HUES48 (cell line): Measurements from ENCODE around the gene CYB561A3.

ENCODE experiments used
- H3K27ac ChIP-seq: one replicate; pipeline ENCODE4 v1.7.0; 2013; ENCODE audit warnings: low read depth, low read length, inconsistent platforms
- H3K27me3 ChIP-seq: 2 replicates; pipeline ENCODE4 v1.6.1; 2013; ENCODE audit warnings: mild to moderate bottlenecking, low read length; ENCODE audit not compliant: control insufficient read depth, insufficient read depth
- H3K36me3 ChIP-seq: 2 replicates; pipeline ENCODE4 v1.6.1; 2013; ENCODE audit warnings: low read length; ENCODE audit not compliant: control insufficient read depth, insufficient read depth
- H3K4me1 ChIP-seq: 2 replicates; pipeline ENCODE4 v1.6.1; 2013; ENCODE audit warnings: mild to moderate bottlenecking, low read length; ENCODE audit not compliant: control insufficient read depth, insufficient read depth
- H3K4me3 ChIP-seq: 2 replicates; pipeline ENCODE4 v1.5.1; 2013; ENCODE audit warnings: mild to moderate bottlenecking, low read depth, low read length
- H3K9ac ChIP-seq: 2 replicates; pipeline ENCODE4 v1.6.1; 2013; ENCODE audit warnings: mild to moderate bottlenecking, low read depth, low read length, moderate library complexity
- H3K9me3 ChIP-seq: 2 replicates; pipeline ENCODE4 v1.6.1; 2013; ENCODE audit warnings: low read length; ENCODE audit not compliant: control insufficient read depth, insufficient read depth

CYB561A3 gene

GRCh38 chr11:61353131-61354067 lies 8.3 kb downstream of the CYB561A3 start:
- Histone ChIP-seq H3K4me3 (no peak overlapping the region), H3K36me3 (peaks cover 47% of the 10 kb centered on the region), H3K9ac (no peak overlapping the region), H3K27me3 (no peaks in the 10 kb centered on the region), H3K9me3 (no peaks in the 10 kb centered on the region), H3K27ac (no peak overlapping the region), H3K4me1 (no peaks in the 10 kb centered on the region)

GRCh38 chr11:61352038-61352437 lies 9.6 kb downstream of the CYB561A3 start:
- Histone ChIP-seq H3K9me3 (no peaks in the 10 kb centered on the region), H3K27me3 (no peaks in the 10 kb centered on the region), H3K36me3 (peaks cover 54% of the 10 kb centered on the region), H3K9ac (no peak overlapping the region), H3K27ac (no peak overlapping the region), H3K4me3 (no peak overlapping the region), H3K4me1 (no peaks in the 10 kb centered on the region)

- Histone ChIP-seq H3K9me3 (no peaks in the 10 kb centered on the region), H3K9ac (no peak overlapping the region), H3K4me1 (no peaks in the 10 kb centered on the region), H3K27ac (no peak overlapping the region), H3K27me3 (no peaks in the 10 kb centered on the region), H3K36me3 (peaks cover 54% of the 10 kb centered on the region), H3K4me3 (no peak overlapping the region)
Measured at GRCh38 chr11:61350803-61351202, 10.9 kb downstream of the CYB561A3 start.

GRCh38 chr11:61350336-61350735 lies 11.3 kb downstream of the CYB561A3 start:
- Histone ChIP-seq H3K36me3 (peaks cover 54% of the 10 kb centered on the region), H3K9ac (no peak overlapping the region), H3K27ac (no peak overlapping the region), H3K27me3 (no peaks in the 10 kb centered on the region), H3K4me1 (no peaks in the 10 kb centered on the region), H3K4me3 (no peak overlapping the region), H3K9me3 (no peaks in the 10 kb centered on the region)

GRCh38 chr11:61349916-61350315 lies 11.8 kb downstream of the CYB561A3 start:
- H3K27ac ChIP-seq: no peak overlapping the region

GRCh38 chr11:61349189-61349751 lies 12.4 kb downstream of the CYB561A3 start:
- Histone ChIP-seq H3K4me3 (no peak overlapping the region), H3K27me3 (no peaks in the 10 kb centered on the region), H3K9ac (no peak overlapping the region), H3K27ac (no peak overlapping the region), H3K36me3 (peaks cover 59% of the 10 kb centered on the region), H3K9me3 (no peaks in the 10 kb centered on the region), H3K4me1 (no peaks in the 10 kb centered on the region)

More at GRCh38 chr11:61349916-61350315, 11.8 kb downstream of the CYB561A3 start:
- Histone ChIP-seq H3K36me3 (peaks cover 54% of the 10 kb centered on the region), H3K27me3 (no peaks in the 10 kb centered on the region), H3K4me1 (no peaks in the 10 kb centered on the region), H3K9me3 (no peaks in the 10 kb centered on the region), H3K9ac (no peak overlapping the region), H3K4me3 (no peak overlapping the region)

GRCh38 chr11:61347916-61348461 lies 13.7 kb downstream of the CYB561A3 start:
- Histone ChIP-seq H3K27ac (no peak overlapping the region), H3K36me3 (peaks cover 48% of the 10 kb centered on the region), H3K27me3 (no peaks in the 10 kb centered on the region)

GRCh38 chr11:61345954-61346843 lies 15.5 kb downstream of the CYB561A3 start:
- H3K27me3 ChIP-seq: no peaks in the 10 kb centered on the region
- H3K36me3 ChIP-seq: peaks cover 36% of the 10 kb centered on the region
- H3K9me3 ChIP-seq: no peaks in the 10 kb centered on the region
- H3K4me1 ChIP-seq: no peaks in the 10 kb centered on the region
- no peak overlapping the region for H3K9ac ChIP-seq
- H3K4me3 ChIP-seq: no peak overlapping the region
- H3K27ac ChIP-seq: no peak overlapping the region

More at GRCh38 chr11:61347916-61348461, 13.7 kb downstream of the CYB561A3 start:
- Histone ChIP-seq H3K4me3 (no peak overlapping the region), H3K9ac (no peak overlapping the region), H3K9me3 (no peaks in the 10 kb centered on the region), H3K4me1 (no peaks in the 10 kb centered on the region)

- Histone ChIP-seq H3K27me3 (no peaks in the 10 kb centered on the region), H3K27ac (no peak overlapping the region), H3K4me1 (no peaks in the 10 kb centered on the region), H3K4me3 (no peak overlapping the region), H3K36me3 (peaks cover 28% of the 10 kb centered on the region), H3K9me3 (no peaks in the 10 kb centered on the region), H3K9ac (no peak overlapping the region)
Measured at GRCh38 chr11:61345170-61345610, 16.5 kb downstream of the CYB561A3 start.

GRCh38 chr11:61343792-61344745 lies 17.6 kb downstream of the CYB561A3 start:
- no peak overlapping the region for H3K9ac ChIP-seq
- no peaks in the 10 kb centered on the region for H3K4me1 ChIP-seq
- H3K9me3 ChIP-seq: no peaks in the 10 kb centered on the region
- no peak overlapping the region for H3K27ac ChIP-seq
- H3K4me3 ChIP-seq: no peak overlapping the region
- no peaks in the 10 kb centered on the region for H3K27me3 ChIP-seq
- H3K36me3 ChIP-seq: peaks cover 18% of the 10 kb centered on the region
